Neuron (in vitro differentiated cells): ENCODE measurements around the gene RPH3AL.

Experiments used
- H2AFZ ChIP-seq: one replicate; pipeline ENCODE4 v1.6.1; 2013; ENCODE audit warnings: low read depth, mild to moderate bottlenecking, inconsistent platforms, low read length, moderate library complexity
- H3K27me3 ChIP-seq: one replicate; pipeline ENCODE4 v1.6.1; 2013; ENCODE audit warnings: low read length; ENCODE audit not compliant: insufficient read depth
- H3K36me3 ChIP-seq: one replicate; pipeline ENCODE4 v1.6.1; 2013; ENCODE audit warnings: low read length; ENCODE audit not compliant: insufficient read depth
- H3K4me1 ChIP-seq: one replicate; pipeline ENCODE4 v1.6.1; 2013; ENCODE audit warnings: low read length; ENCODE audit not compliant: insufficient read depth
- H3K4me3 ChIP-seq: 2 replicates; pipeline ENCODE4 v1.5.1; 2013; ENCODE audit warnings: mild to moderate bottlenecking, low read length, moderate library complexity
- H3K9me3 ChIP-seq: one replicate; pipeline ENCODE4 v1.6.1; 2013; ENCODE audit warnings: low read length

RPH3AL gene

GRCh38 chr17:354651-355556, 2.3 kb upstream of the RPH3AL start:
- no peaks in the 10 kb centered on the region for H3K27me3 ChIP-seq
- H3K4me1 ChIP-seq, result peaks cover 19% of the 10 kb centered on the region
- no peak overlapping the region for H3K4me3 ChIP-seq
- H3K9me3 ChIP-seq, result no peaks in the 10 kb centered on the region
- no peaks in the 10 kb centered on the region for H3K36me3 ChIP-seq
- H2AFZ ChIP-seq, result no peak overlapping the region

- no peaks in the 10 kb centered on the region for H3K27me3 ChIP-seq
- H3K9me3 ChIP-seq, result no peaks in the 10 kb centered on the region
- H3K36me3 ChIP-seq, result no peaks in the 10 kb centered on the region
- no peak overlapping the region for H3K4me3 ChIP-seq
- peaks cover 21% of the 10 kb centered on the region for H3K4me1 ChIP-seq
- H2AFZ ChIP-seq, result no peak overlapping the region
These were observed 1.2 kb upstream of the RPH3AL start for GRCh38 chr17:353838-354234.

- H3K27me3 ChIP-seq, result no peaks in the 10 kb centered on the region
- H3K4me3 ChIP-seq, result no peak overlapping the region
- peak overlapping the region; percentile 78 for H2AFZ ChIP-seq
- H3K36me3 ChIP-seq, result no peaks in the 10 kb centered on the region
- peaks cover 26% of the 10 kb centered on the region for H3K4me1 ChIP-seq
- H3K9me3 ChIP-seq, result no peaks in the 10 kb centered on the region
These were observed 718 bp upstream of the RPH3AL start for GRCh38 chr17:353213-353837.

DNA sequence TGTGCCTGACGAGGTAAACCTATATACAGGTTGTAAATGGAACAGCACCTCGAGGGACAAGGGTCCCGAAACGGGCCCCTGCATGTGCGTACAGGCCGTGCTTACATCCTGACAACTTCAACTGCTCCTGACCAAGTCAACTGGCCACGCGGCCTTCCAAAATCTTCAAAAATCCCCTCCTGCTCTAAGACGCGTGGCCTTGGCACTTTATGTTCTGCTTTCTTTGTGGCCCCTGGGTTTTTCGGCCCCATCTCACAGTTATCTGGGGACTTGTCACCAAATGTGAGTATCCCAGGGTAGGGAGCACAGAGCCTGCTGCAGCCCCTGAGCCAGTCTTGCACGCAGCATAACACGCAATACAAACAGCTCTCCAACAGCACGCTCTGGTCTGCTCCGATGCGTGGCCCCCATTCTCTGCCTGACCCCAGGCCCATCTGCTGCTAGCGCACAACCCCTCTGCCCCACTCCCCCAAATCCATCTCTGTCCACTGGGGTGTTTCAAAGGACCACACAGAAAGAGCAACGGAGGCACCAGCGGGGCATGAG, 659 bp downstream of the RPH3AL start:
- peaks cover 26% of the 10 kb centered on the region for H3K4me1 ChIP-seq
- no peaks in the 10 kb centered on the region for H3K36me3 ChIP-seq
- no peaks in the 10 kb centered on the region for H3K27me3 ChIP-seq
- H3K9me3 ChIP-seq, result no peaks in the 10 kb centered on the region
- peak overlapping the region; percentile 78 for H2AFZ ChIP-seq
- H3K4me3 ChIP-seq, result peak overlapping the region; percentile 45

DNA sequence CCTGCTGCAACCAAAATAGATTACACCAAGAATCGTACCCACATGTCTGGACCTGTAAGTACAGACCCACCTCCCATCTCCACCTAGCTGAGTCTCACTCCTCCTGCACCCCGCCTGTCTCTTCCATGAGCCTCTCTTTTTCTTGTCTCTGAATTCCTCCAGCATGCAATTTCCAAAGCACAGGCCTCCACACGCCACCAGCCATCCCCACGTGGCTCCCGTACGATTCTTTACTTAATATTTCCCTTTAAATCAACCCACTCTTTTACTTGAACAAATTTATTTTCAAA, 1.2 kb downstream of the RPH3AL start:
- H3K36me3 ChIP-seq, result no peaks in the 10 kb centered on the region
- H3K27me3 ChIP-seq, result no peaks in the 10 kb centered on the region
- H2AFZ ChIP-seq, result no peak overlapping the region
- H3K4me3 ChIP-seq, result no peak overlapping the region
- no peaks in the 10 kb centered on the region for H3K9me3 ChIP-seq
- H3K4me1 ChIP-seq, result peaks cover 26% of the 10 kb centered on the region

GRCh38 chr17:350706-351448, 1.7 kb downstream of the RPH3AL start:
- H3K27me3 ChIP-seq, result no peaks in the 10 kb centered on the region
- no peaks in the 10 kb centered on the region for H3K9me3 ChIP-seq
- H3K4me1 ChIP-seq, result peaks cover 26% of the 10 kb centered on the region
- no peaks in the 10 kb centered on the region for H3K36me3 ChIP-seq
- no peak overlapping the region for H2AFZ ChIP-seq
- H3K4me3 ChIP-seq, result no peak overlapping the region

DNA sequence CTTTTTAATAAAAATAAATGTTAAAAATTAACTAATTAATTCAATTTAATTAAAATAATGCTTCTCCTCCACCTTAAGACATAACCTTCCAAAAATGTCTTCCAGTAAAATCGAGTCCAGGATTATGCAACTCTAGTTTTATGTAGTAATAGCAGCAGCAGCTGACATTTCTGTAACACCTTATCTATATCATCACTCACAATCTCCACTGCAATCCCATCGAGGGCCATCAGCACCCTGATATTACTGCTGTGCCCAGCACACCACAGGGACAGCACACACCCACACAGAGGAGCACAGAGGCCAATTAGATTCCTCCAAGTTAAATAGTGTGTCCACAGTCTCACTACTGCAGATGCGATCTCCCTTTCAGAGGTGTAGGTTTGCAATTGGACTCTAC, 2.9 kb downstream of the RPH3AL start:
- Histone ChIP-seq H3K36me3 (no peaks in the 10 kb centered on the region), H3K9me3 (no peaks in the 10 kb centered on the region), H3K4me1 (peaks cover 26% of the 10 kb centered on the region), H3K27me3 (no peaks in the 10 kb centered on the region), H3K4me3 (no peak overlapping the region), H2AFZ (no peak overlapping the region)

- H3K4me3 ChIP-seq, result no peak overlapping the region
- no peak overlapping the region for H2AFZ ChIP-seq
- no peaks in the 10 kb centered on the region for H3K36me3 ChIP-seq
- H3K27me3 ChIP-seq, result no peaks in the 10 kb centered on the region
- peaks cover 26% of the 10 kb centered on the region for H3K4me1 ChIP-seq
- no peaks in the 10 kb centered on the region for H3K9me3 ChIP-seq
These were observed 3.7 kb downstream of the RPH3AL start for GRCh38 chr17:348692-349425.

GRCh38 chr17:348012-348411, 4.6 kb downstream of the RPH3AL start:
- Histone ChIP-seq H3K4me3 (no peak overlapping the region), H3K36me3 (no peaks in the 10 kb centered on the region), H3K27me3 (peaks cover under 1% of the 10 kb centered on the region), H3K9me3 (no peaks in the 10 kb centered on the region), H2AFZ (no peak overlapping the region), H3K4me1 (peaks cover 21% of the 10 kb centered on the region)

DNA sequence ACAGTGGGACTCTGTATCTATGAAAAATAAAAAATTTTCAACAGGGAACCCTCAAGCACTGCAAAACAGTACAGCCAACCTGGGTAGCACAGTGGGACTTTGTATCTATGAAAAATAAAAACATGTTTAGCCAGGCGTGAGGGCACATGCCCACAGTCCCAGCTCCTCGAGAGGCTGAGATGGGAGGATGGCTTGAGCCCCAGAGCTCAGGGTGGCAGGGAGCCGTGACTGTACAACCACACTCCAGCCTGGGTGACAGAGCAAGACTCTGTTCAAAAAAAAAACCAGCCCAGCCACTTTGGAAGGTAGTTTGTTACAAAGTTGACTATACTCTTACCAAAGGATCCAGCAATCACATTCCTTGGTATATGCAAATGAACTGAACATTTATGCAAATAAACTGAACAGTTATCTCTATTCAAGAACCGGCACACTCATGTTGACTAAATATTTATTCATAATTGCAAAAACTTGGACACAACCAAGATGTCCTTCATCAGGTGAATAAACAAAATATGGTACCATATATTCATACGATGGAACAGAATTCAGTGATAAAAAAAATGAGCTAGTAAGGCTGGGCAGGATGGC, 5.2 kb downstream of the RPH3AL start:
- Histone ChIP-seq H3K4me1 (peaks cover 15% of the 10 kb centered on the region), H3K36me3 (no peaks in the 10 kb centered on the region)

DNA sequence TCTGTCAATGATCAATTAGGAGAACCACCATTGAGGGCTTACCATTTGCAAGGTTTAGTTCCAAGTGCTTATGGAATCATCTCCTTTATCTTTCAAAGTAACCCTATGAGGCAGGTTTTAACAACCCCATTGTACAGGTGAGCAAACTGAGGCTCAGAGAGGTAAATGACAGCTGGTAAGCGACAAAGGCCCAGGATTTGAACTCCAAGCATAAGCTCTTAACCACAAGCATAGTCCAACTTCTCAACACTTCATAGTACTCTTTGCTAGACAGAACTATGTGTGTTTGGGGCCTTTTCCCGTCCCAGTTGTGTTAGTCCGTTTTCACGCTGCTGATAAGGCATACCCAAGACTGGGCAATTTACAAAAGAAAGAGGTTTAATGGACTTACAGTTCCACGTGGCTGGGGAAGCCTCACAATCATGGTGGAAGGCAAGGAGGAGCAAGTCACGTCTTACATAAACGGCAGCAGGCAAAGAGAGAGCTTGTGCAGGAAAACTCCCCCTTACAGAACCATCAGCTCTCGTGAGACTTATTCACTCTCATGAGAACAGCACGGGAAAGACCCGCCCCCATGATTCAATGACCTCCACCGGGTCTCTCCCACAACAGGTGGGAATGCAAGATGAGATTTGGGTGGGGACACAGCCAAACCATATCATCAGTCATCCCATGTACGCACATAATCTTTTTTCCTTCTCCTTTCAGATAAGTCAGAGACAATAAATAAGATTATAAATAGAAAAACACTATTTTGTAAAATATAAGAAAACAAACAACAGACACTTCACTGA, 6.4 kb downstream of the RPH3AL start:
- Histone ChIP-seq H3K36me3 (no peaks in the 10 kb centered on the region), H2AFZ (no peak overlapping the region), H3K9me3 (no peaks in the 10 kb centered on the region), H3K4me1 (peaks cover 9% of the 10 kb centered on the region), H3K27me3 (peaks cover 2% of the 10 kb centered on the region), H3K4me3 (no peak overlapping the region)

More for the DNA sequence above, 5.2 kb downstream of the RPH3AL start:
- Histone ChIP-seq H3K9me3 (no peaks in the 10 kb centered on the region), H3K4me3 (no peak overlapping the region), H2AFZ (no peak overlapping the region), H3K27me3 (peaks cover 2% of the 10 kb centered on the region)

GRCh38 chr17:345261-345660, 7.3 kb downstream of the RPH3AL start:
- peaks cover 9% of the 10 kb centered on the region for H3K4me1 ChIP-seq
- no peak overlapping the region for H2AFZ ChIP-seq
- no peaks in the 10 kb centered on the region for H3K9me3 ChIP-seq
- H3K4me3 ChIP-seq, result no peak overlapping the region
- peaks cover 2% of the 10 kb centered on the region for H3K27me3 ChIP-seq
- H3K36me3 ChIP-seq, result no peaks in the 10 kb centered on the region
